Activated effector memory CD4-positive, alpha-beta T cell treated with Interleukin-2 at 50 U/mL for 16 hours (primary cell): ENCODE measurements around the gene GPLD1.

Experiments used
- DNase-seq: peaks from one replicate; pipeline ENCODE4 v3.0.0-alpha.2; 2020

GPLD1 gene

GRCh38 chr6:24378473-24379097 lies 110.8 kb downstream of the GPLD1 start:
- no peak for DNase-seq
